GM13977 (cell line): ENCODE data around the gene NGF.

Experiments used
- DNase-seq: peaks from one replicate; pipeline ENCODE4 v3.0.0; 2012; ENCODE audit warnings: low spot score
- in situ Hi-C: fragments of 300-500 bp; cut with MboI; formaldehyde crosslinking; loops from one replicate; pipeline ENCODE4 v1.12.0; 2022; ENCODE audit warnings: low sequenced_read_pairs, low pct_unique_long_range_greater_than_20kb, mixed read lengths, inconsistent platforms; ENCODE audit not compliant: unreplicated experiment
- TF ChIP-seq, protein P1 (sequence below): IDR thresholded peaks from 2 replicates; pipeline ENCODE4 v1.5.1; 2012; ENCODE audit warnings: mild to moderate bottlenecking, control low read depth; ENCODE audit not compliant: insufficient read depth; ENCODE audit errors: extremely low read depth, missing control alignments

NGF gene

DNA sequence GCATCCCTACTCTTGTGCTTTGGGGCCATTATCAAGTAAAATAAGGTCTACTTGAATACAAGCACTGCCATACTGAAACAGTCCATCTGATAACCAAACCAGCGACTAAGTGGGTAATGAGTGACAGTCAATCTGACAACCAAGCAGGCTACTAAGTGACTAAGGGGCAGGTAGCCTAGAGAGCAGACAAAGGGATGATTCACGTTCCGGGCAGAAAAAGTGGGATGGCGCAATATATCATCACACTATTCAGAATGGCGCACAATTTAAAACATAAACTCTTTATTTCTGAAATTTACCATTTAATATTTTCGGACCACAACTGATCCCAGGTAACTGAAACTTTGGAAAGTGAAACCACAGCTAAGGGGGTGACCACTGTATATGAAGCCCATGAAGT lies 17.7 kb downstream of the NGF start:
- TF ChIP-seq, protein P1, sequence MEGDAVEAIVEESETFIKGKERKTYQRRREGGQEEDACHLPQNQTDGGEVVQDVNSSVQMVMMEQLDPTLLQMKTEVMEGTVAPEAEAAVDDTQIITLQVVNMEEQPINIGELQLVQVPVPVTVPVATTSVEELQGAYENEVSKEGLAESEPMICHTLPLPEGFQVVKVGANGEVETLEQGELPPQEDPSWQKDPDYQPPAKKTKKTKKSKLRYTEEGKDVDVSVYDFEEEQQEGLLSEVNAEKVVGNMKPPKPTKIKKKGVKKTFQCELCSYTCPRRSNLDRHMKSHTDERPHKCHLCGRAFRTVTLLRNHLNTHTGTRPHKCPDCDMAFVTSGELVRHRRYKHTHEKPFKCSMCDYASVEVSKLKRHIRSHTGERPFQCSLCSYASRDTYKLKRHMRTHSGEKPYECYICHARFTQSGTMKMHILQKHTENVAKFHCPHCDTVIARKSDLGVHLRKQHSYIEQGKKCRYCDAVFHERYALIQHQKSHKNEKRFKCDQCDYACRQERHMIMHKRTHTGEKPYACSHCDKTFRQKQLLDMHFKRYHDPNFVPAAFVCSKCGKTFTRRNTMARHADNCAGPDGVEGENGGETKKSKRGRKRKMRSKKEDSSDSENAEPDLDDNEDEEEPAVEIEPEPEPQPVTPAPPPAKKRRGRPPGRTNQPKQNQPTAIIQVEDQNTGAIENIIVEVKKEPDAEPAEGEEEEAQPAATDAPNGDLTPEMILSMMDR = no peak
- DNase-seq = no peak
- in situ Hi-C loops = no loop called here

DNA sequence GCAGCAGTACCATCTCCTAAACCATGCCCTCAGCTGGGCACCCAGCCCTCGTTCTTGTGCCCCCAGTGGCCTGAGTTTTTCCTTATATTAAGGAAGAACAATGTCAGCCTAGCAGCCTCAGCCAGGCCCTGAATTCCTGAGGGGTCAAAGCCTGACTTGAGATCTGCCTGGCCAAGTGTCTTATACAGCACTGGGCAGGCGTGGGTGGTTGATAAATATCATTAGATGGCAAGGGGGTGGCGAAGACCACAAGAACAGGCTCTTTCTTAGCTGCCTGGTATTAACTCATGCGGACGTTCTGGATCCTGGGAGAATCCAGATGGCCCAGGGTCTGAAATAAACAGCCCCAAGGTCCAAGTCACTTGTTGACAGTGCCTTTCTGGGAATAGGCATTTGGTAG lies 18.3 kb downstream of the NGF start:
- no peak for DNase-seq
- in situ Hi-C loops = no loop called here
- TF ChIP-seq, protein P1 = no peak

DNA sequence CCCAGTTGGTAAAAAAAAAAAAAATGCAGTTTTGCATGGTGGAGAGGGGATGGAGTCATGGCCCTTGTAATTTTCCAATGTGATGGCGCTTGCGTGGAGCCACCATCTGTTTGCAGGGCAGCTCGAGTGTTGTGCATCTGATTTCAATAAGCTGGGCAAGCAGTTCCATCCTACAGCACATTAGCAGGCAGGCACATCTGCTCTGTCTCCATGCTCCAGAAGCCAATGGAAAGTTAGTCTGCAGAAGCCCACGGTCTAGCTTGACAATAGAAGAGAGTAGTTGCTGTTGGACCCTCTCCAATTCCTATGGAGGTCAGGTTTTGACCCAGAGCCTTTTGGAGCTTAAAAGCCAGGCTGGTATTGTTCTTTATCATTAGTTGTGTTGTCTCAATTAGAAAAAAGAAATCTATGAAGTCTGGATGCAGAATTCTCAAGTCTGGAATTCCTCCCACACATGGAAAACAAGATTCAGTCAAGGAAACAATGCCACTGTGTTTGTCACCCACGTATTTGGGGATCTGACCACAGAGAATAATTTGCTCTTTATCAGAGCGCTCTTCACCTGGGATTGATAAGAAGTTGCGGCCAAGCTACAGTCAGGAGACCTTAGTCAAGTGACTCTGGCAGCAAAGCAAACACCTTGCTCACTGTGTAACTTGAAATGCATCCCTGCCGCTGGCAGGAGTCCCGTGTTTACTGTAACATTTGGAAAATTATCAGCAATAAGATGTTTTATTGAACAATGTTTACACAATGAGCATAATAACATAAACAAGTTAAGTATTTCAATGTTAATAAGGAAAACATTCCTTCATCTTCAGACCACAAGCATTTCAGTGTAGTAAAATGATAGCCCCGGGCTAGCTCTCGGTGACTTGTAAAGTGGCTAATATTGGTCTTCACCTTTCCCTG lies 20.7 kb downstream of the NGF start:
- in situ Hi-C loops = no loop called here
- TF ChIP-seq, protein P1 = no peak
- no peak for DNase-seq

DNA sequence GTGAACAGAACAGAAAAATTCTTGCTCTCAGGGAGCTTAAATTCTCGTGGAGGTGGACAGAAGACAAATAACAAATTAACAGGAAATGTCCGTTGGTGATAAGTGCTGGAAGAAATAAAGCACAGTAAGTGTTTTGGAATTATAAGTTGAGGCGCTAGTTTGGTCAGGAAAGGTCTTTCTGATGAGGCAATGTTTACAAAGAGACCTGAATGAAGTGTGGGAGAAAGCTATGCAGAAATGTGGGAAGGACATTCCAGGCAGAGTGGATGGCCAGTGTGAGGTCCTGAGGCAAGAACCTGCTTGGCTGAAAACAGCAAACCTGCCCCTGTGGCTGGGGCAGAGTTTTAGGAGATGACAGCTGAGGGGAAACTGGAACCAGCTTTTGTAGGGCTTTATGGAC lies 23.3 kb downstream of the NGF start:
- no peak for DNase-seq
- TF ChIP-seq, protein P1 = no peak
- in situ Hi-C loops = no loop called here

DNA sequence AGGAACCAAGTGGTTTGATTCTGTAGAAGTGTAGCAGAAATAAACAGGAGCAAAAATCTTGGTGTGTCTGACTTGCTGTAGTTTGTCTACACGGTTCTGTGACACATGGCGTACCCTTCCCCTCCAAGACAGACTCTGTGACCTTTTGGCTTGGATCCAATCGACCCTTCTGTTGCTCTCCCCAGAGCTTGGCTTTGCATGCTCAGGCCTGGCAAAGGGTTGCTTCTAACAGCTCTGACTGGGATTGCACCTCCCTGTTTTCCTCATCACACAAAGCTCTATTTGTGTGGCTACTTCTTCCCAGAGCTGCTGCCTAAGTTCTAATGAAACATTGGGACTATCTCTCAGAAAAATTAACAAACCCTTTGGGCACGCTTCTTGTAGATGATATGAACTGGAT lies 24.0 kb downstream of the NGF start:
- TF ChIP-seq, protein P1 = no peak
- DNase-seq = no peak
- in situ Hi-C loops = no loop called here

DNA sequence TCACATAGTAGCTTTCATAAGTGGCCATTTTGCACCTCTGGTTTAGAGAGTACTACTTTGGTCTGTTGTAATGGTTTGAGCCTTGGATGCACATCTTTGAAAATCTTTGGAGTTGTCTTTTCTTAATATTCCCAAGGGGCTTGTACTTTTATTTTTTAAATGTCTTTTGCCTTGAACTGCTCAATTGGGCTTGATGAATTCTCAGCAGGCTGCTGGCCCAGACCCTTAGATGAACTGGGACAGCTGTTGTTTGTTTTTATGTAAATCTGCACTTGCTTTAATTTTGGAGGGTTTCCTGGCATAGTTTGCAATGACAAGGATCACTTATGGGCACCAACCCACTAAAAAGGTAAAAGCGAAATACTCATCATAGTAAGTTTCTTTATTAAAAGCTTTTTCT lies 24.9 kb downstream of the NGF start:
- in situ Hi-C loops = no loop called here
- DNase-seq = no peak
- TF ChIP-seq, protein P1 = no peak

DNA sequence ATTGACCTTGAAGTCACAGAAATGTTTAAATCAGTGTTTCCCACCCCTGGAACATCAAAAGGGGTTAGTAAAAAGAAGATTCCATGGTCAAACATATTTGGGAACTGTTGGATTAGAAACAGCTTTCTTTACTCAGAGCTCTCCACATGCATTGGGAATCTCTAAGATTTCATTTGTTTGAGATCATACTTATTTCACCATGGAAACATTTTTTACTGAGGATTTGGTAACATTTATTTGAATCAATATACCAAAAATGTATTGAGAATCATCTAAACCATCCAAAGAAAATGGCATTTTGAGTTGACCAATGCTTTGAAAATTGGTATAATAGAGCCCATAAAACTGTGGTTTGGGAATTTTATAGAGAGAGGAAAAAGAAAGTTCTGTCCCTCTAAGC lies 25.3 kb downstream of the NGF start:
- TF ChIP-seq, protein P1 = no peak
- in situ Hi-C loops = no loop called here
- DNase-seq = no peak
